Measurements from ENCODE around the gene CHDH. TPM values are rescaled to one million over a fixed set of nuclear protein-coding genes. Genes with fewer than 3 reads are reported as not detected.

Gene CHDH
- total RNA-seq, 4 donors from 2014 or later = 4.6 to 14.9 (median 9.5) TPM

GRCh38 chr3:53860196-53860595 is 14.0 kb upstream of the CHDH start:
- intact Hi-C loops (cut with DNase I; ENCODE audit: low total_unique reads) = no loop called here
- no peak overlapping the region for H3K4me3 ChIP-seq (ENCODE audit: low read depth, poor library complexity, severe bottlenecking)
- DNase-seq (ENCODE audit: low spot score in 2 of 2) = no peak
- no peak for TF ChIP-seq POLR2A (IDR thresholded peaks at IDR 0.05)
- TF ChIP-seq CTCF (IDR thresholded peaks at IDR 0.05) = no peak
- 70 to 78% methylated on average over 4 of the region's 4 CpGs for WGBS, 2 donors

GRCh38 chr3:53859178-53859577 is 13.0 kb upstream of the CHDH start:
- H3K4me3 ChIP-seq (ENCODE audit: low read depth, poor library complexity, severe bottlenecking) = no peak overlapping the region
- WGBS, 2 donors = 92 to 94% methylated on average over 6 of the region's 6 CpGs
- no peak for TF ChIP-seq POLR2A (IDR thresholded peaks at IDR 0.05)
- TF ChIP-seq CTCF (IDR thresholded peaks at IDR 0.05) = no peak
- intact Hi-C loops (cut with DNase I; ENCODE audit: low total_unique reads) = no loop called here
- DNase-seq (ENCODE audit: low spot score in 2 of 2) = no peak

GRCh38 chr3:53858096-53858741 is 12.0 kb upstream of the CHDH start:
- WGBS, 2 donors = 87 to 90% methylated on average over 7 of the region's 7 CpGs
- intact Hi-C loops (cut with DNase I; ENCODE audit: low total_unique reads) = no loop called here
- TF ChIP-seq CTCF (IDR thresholded peaks at IDR 0.05) = no peak
- no peak overlapping the region for H3K4me3 ChIP-seq (ENCODE audit: low read depth, poor library complexity, severe bottlenecking)
- DNase-seq (ENCODE audit: low spot score in 2 of 2) = no peak

GRCh38 chr3:53856964-53857363 is 10.7 kb upstream of the CHDH start:
- DNase-seq (ENCODE audit: low spot score in 2 of 2) = no peak
- intact Hi-C loops (cut with DNase I; ENCODE audit: low total_unique reads) = no loop called here
- WGBS, 2 donors = 76 to 86% methylated on average over 7 of the region's 7 CpGs
- TF ChIP-seq CTCF (IDR thresholded peaks at IDR 0.05) = no peak
- TF ChIP-seq POLR2A (IDR thresholded peaks at IDR 0.05) = no peak
- no peak overlapping the region for H3K4me3 ChIP-seq (ENCODE audit: low read depth, poor library complexity, severe bottlenecking)

- intact Hi-C loops (cut with DNase I; ENCODE audit: low total_unique reads) = no loop called here
- TF ChIP-seq POLR2A (IDR thresholded peaks at IDR 0.05) (no peak), CTCF (IDR thresholded peaks at IDR 0.05) (no peak)
- H3K4me3 ChIP-seq (ENCODE audit: low read depth, poor library complexity, severe bottlenecking) = no peak overlapping the region
Observed at GRCh38 chr3:53850895-53851294, 4.7 kb upstream of the CHDH start.

DNA sequence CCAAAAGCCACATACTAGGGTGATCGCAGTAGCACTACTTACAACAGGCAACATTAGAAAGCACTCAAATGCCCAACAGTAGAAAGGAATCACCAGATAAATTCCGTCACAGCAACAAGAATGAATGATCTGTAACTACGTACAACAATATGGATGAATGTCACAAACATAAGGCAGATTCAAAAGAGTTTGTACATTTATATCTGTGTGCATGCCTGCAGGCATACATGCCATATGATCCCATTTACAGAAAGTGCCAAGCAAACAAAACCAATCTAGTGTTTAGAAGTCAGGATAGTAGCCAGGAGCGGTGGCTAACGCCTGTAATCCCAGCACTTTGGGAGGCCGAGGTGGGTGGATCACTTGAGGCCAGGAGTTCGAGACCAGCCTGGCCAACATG is 3.7 kb upstream of the CHDH start:
- WGBS, 2 donors = 94 to 95% methylated on average over 7 of the region's 7 CpGs

More at GRCh38 chr3:53850895-53851294, 4.7 kb upstream of the CHDH start:
- WGBS, 2 donors = 52 to 59% methylated on average over 5 of the region's 5 CpGs
- no peak for DNase-seq (ENCODE audit: low spot score in 2 of 2)

More for the DNA sequence above, 3.7 kb upstream of the CHDH start:
- DNase-seq (ENCODE audit: low spot score in 2 of 2) = peak in 1 of 2 donors; percentile 48
- no peak overlapping the region for H3K4me3 ChIP-seq (ENCODE audit: low read depth, poor library complexity, severe bottlenecking)
- intact Hi-C loops (cut with DNase I; ENCODE audit: low total_unique reads) = no loop called here
- TF ChIP-seq CTCF (IDR thresholded peaks at IDR 0.05) (no peak), POLR2A (IDR thresholded peaks at IDR 0.05) (no peak)
